MM.1S (cell line): ENCODE measurements around the gene ZAR1L.

ENCODE experiments used
- DNase-seq: peaks from one replicate; pipeline ENCODE4 v3.0.0-alpha.2; 2015
- H2AFZ ChIP-seq: fragments of 300-600 bp; sonication (generic); 2 replicates; pipeline ENCODE4 v1.6.0; 2016; ENCODE audit warnings: antibody characterized with exemption, low read length
- H3F3A ChIP-seq: fragments of 300-600 bp; sonication (generic); 2 replicates; pipeline ENCODE4 v1.6.1; 2016; ENCODE audit warnings: mild to moderate bottlenecking, antibody characterized with exemption, low read length, moderate library complexity, mixed read lengths; ENCODE audit not compliant: insufficient read depth
- H3K27ac ChIP-seq: fragments of 300-600 bp; sonication (generic); 2 replicates; pipeline ENCODE4 v1.5.1; 2016; ENCODE audit warnings: mild to moderate bottlenecking, low read length
- H3K27me3 ChIP-seq: fragments of 300-600 bp; sonication (generic); replicated peaks from 2 replicates; pipeline ENCODE4 v1.6.0; 2016; ENCODE audit warnings: low read length; ENCODE audit not compliant: insufficient read depth
- H3K36me3 ChIP-seq: fragments of 300-600 bp; sonication (generic); replicated peaks from 2 replicates; pipeline ENCODE4 v1.6.1; 2016; ENCODE audit warnings: mild to moderate bottlenecking, low read length, mixed read lengths; ENCODE audit not compliant: insufficient read depth
- H3K4me1 ChIP-seq: fragments of 300-600 bp; sonication (generic); 2 replicates; pipeline ENCODE4 v1.6.1; 2016; ENCODE audit warnings: low read length, mixed read lengths
- H3K4me2 ChIP-seq: fragments of 300-600 bp; sonication (generic); 2 replicates; pipeline ENCODE4 v1.6.0; 2016; ENCODE audit warnings: low read depth, low read length
- H3K4me3 ChIP-seq: fragments of 300-600 bp; sonication (generic); 2 replicates; pipeline ENCODE4 v1.5.1; 2016; ENCODE audit warnings: low read length, mixed read lengths
- H3K79me2 ChIP-seq: fragments of 300-600 bp; sonication (generic); 2 replicates; pipeline ENCODE4 v1.6.1; 2016; ENCODE audit warnings: mixed run types, low read length, mixed read lengths
- H3K9ac ChIP-seq: fragments of 300-600 bp; sonication (generic); 2 replicates; pipeline ENCODE4 v1.6.1; 2016; ENCODE audit warnings: low read length, mixed read lengths
- H3K9me2 ChIP-seq: fragments of 300-600 bp; sonication (generic); replicated peaks from 2 replicates; pipeline ENCODE4 v1.6.1; 2016; ENCODE audit warnings: mild to moderate bottlenecking, low read length, mixed read lengths; ENCODE audit not compliant: insufficient read depth
- H3K9me3 ChIP-seq: fragments of 300-600 bp; sonication (generic); replicated peaks from 2 replicates; pipeline ENCODE4 v1.6.1; 2016; ENCODE audit warnings: mild to moderate bottlenecking, low read length, mixed read lengths; ENCODE audit not compliant: insufficient read depth
- H4K20me1 ChIP-seq: fragments of 300-600 bp; sonication (generic); 2 replicates; pipeline ENCODE4 v1.6.1; 2016; ENCODE audit warnings: mild to moderate bottlenecking, low read length, moderate library complexity, mixed read lengths; ENCODE audit not compliant: insufficient read depth
- CTCF ChIP-seq: fragments of 300-600 bp; sonication (generic); IDR thresholded peaks from 2 replicates; pipeline ENCODE4 v1.5.1; 2016; ENCODE audit warnings: antibody characterized with exemption, low read length, mixed read lengths
- EZH2 ChIP-seq: fragments of 300-600 bp; sonication (generic); optimal IDR thresholded peaks from 2 replicates; pipeline ENCODE3; 2017; ENCODE audit warnings: low read depth, mild to moderate bottlenecking, antibody characterized with exemption, low read length, mixed read lengths
- EZH2phosphoT487 ChIP-seq: fragments of 300-600 bp; sonication (generic); IDR thresholded peaks from 2 replicates; pipeline ENCODE4 v1.6.1; 2018; ENCODE audit warnings: antibody characterized with exemption, low read length

ZAR1L gene

GRCh38 chr13:32347651-32348050, 32.5 kb upstream of the ZAR1L start:
- no peaks in the 10 kb centered on the region for H3K9me2 ChIP-seq
- H3K27ac ChIP-seq: no peak overlapping the region
- H3K36me3 ChIP-seq: no peaks in the 10 kb centered on the region

GRCh38 chr13:32340914-32341313, 25.8 kb upstream of the ZAR1L start:
- Histone ChIP-seq H3K27ac (no peak overlapping the region), H3K4me1 (no peaks in the 10 kb centered on the region), H3K9me2 (no peaks in the 10 kb centered on the region), H3K4me3 (no peak overlapping the region), H4K20me1 (no peaks in the 10 kb centered on the region), H3K36me3 (no peaks in the 10 kb centered on the region), H3K9ac (no peak overlapping the region), H3K4me2 (no peak overlapping the region), H2AFZ (no peak overlapping the region), H3K27me3 (no peaks in the 10 kb centered on the region), H3K9me3 (no peaks in the 10 kb centered on the region), H3F3A (no peaks in the 10 kb centered on the region), H3K79me2 (no peaks in the 10 kb centered on the region)
- DNase-seq: no peak
- TF ChIP-seq CTCF (no peak), EZH2phosphoT487 (no peak), EZH2 (no peak)

More at GRCh38 chr13:32347651-32348050, 32.5 kb upstream of the ZAR1L start:
- H3K9ac ChIP-seq: no peak overlapping the region
- H3K4me2 ChIP-seq: no peak overlapping the region
- H3K27me3 ChIP-seq: no peaks in the 10 kb centered on the region
- H3F3A ChIP-seq: no peaks in the 10 kb centered on the region
- no peaks in the 10 kb centered on the region for H3K79me2 ChIP-seq
- no peaks in the 10 kb centered on the region for H3K9me3 ChIP-seq
- no peak overlapping the region for H2AFZ ChIP-seq
- DNase-seq: no peak
- H3K4me1 ChIP-seq: no peaks in the 10 kb centered on the region
- H4K20me1 ChIP-seq: no peaks in the 10 kb centered on the region
- no peak overlapping the region for H3K4me3 ChIP-seq
- TF ChIP-seq EZH2: no peak
- no peak for TF ChIP-seq CTCF

GRCh38 chr13:32334671-32335070, 19.5 kb upstream of the ZAR1L start:
- DNase-seq: no peak
- H3K9me3 ChIP-seq: no peaks in the 10 kb centered on the region
- TF ChIP-seq EZH2 (no peak), CTCF (no peak), EZH2phosphoT487 (no peak)
- no peaks in the 10 kb centered on the region for H3K4me1 ChIP-seq
- H3K79me2 ChIP-seq: no peaks in the 10 kb centered on the region
- H4K20me1 ChIP-seq: no peaks in the 10 kb centered on the region
- H3K4me3 ChIP-seq: no peak overlapping the region
- H3K4me2 ChIP-seq: no peak overlapping the region
- H3F3A ChIP-seq: no peaks in the 10 kb centered on the region
- H3K9me2 ChIP-seq: no peaks in the 10 kb centered on the region
- H3K27me3 ChIP-seq: no peaks in the 10 kb centered on the region
- H2AFZ ChIP-seq: no peak overlapping the region
- no peak overlapping the region for H3K27ac ChIP-seq
- H3K9ac ChIP-seq: no peak overlapping the region
- H3K36me3 ChIP-seq: no peaks in the 10 kb centered on the region
